Measurements from ENCODE around the gene MAGI2.

- TF ChIP-seq EZH2 (IDR thresholded peaks at IDR 0.05; ENCODE audit: insufficient read depth, poor library complexity, severe bottlenecking): no peak
- no peak for TF ChIP-seq EZH2phosphoT487 (IDR thresholded peaks at IDR 0.05; ENCODE audit: insufficient read depth, low read depth)
Measured at GRCh38 chr7:78970440-78970916, 483.0 kb downstream of the MAGI2 start.
